ENCODE data around the gene ARFGEF3.

DNA sequence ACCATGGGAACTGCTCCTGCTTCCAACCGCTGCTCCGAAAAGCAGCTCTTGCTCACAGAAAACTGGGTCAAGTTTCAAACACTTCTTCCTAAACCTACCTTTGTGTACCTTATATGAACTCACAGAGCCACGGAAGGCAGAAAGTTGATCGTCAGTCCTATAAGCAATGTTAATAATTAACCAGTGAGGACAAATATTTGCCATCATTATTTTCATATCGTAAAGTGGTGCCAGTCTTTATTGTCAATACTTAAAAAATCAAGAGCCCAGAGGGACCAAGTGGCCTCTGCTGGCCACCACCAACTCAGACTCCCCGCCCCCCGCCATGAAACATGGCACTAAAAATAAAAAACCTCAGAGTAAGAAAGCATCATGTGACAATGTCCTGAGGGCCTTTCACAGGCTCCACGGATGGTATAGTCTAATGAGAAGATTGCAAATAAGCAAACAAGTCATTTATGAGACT, 65.6 kb downstream of the ARFGEF3 start:
- no peak for TF ChIP-seq POLR2A (IDR thresholded peaks at IDR 0.05; ENCODE audit: low read depth)
- no peak for TF ChIP-seq POLR2AphosphoS5 (IDR thresholded peaks at IDR 0.05)
- TF ChIP-seq, protein P1, sequence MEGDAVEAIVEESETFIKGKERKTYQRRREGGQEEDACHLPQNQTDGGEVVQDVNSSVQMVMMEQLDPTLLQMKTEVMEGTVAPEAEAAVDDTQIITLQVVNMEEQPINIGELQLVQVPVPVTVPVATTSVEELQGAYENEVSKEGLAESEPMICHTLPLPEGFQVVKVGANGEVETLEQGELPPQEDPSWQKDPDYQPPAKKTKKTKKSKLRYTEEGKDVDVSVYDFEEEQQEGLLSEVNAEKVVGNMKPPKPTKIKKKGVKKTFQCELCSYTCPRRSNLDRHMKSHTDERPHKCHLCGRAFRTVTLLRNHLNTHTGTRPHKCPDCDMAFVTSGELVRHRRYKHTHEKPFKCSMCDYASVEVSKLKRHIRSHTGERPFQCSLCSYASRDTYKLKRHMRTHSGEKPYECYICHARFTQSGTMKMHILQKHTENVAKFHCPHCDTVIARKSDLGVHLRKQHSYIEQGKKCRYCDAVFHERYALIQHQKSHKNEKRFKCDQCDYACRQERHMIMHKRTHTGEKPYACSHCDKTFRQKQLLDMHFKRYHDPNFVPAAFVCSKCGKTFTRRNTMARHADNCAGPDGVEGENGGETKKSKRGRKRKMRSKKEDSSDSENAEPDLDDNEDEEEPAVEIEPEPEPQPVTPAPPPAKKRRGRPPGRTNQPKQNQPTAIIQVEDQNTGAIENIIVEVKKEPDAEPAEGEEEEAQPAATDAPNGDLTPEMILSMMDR (IDR thresholded peaks at IDR 0.05), result no peak
- no peak for TF ChIP-seq EP300 (IDR thresholded peaks at IDR 0.05)
